ENCODE results near the gene CEP192. TPM values are rescaled to one million over a fixed set of nuclear protein-coding genes. Genes with fewer than 3 reads are reported as not detected.

Gene CEP192
- total RNA-seq, 1 donor from 2014 or later, result 58.7 TPM

GRCh38 chr18:13126966-13127598 is 135.9 kb downstream of the CEP192 start:
- Histone ChIP-seq H3K36me3 (no peaks in the 10 kb centered on the region), H3K4me2 (no peak overlapping the region), H3K4me1 (no peaks in the 10 kb centered on the region), H3K9me3 (ENCODE audit: low read depth) (no peaks in the 10 kb centered on the region), H3K4me3 (no peak overlapping the region), H3K79me2 (ENCODE audit: low read depth) (no peaks in the 10 kb centered on the region), H4K20me1 (ENCODE audit: low read depth) (no peaks in the 10 kb centered on the region), H3K9ac (no peak overlapping the region), H3K27ac (no peak overlapping the region), H3F3A (ENCODE audit: low read depth) (no peaks in the 10 kb centered on the region), H3K27me3 (no peaks in the 10 kb centered on the region), H2AFZ (replicated peaks) (no peak overlapping the region)
- no peak for DNase-seq (ENCODE audit: low spot score)
- TF ChIP-seq EZH2phosphoT487 (IDR thresholded peaks at IDR 0.05) (no peak), EZH2 (IDR thresholded peaks at IDR 0.05) (no peak), CTCF (IDR thresholded peaks at IDR 0.05) (no peak)
- H3K4me3 Mint-ChIP-seq, result peak overlapping the region; percentile 20
- H3K36me3 Mint-ChIP-seq, result peaks cover 16% of the 10 kb centered on the region
- H3K27ac Mint-ChIP-seq, result peak overlapping the region; percentile 14
- peaks cover 3% of the 10 kb centered on the region for H3K4me1 Mint-ChIP-seq
- no peaks in the 10 kb centered on the region for H3K9me3 Mint-ChIP-seq
- H3K27me3 Mint-ChIP-seq (ENCODE audit: insufficient read depth, low read depth), result peaks cover 7% of the 10 kb centered on the region

GRCh38 chr18:13131283-13131682 is 140.1 kb downstream of the CEP192 start:
- Histone ChIP-seq H3K36me3 (no peaks in the 10 kb centered on the region), H2AFZ (replicated peaks) (no peak overlapping the region), H4K20me1 (ENCODE audit: low read depth) (no peaks in the 10 kb centered on the region), H3K27me3 (peaks cover 13% of the 10 kb centered on the region), H3K9me3 (ENCODE audit: low read depth) (no peaks in the 10 kb centered on the region), H3F3A (ENCODE audit: low read depth) (no peaks in the 10 kb centered on the region), H3K79me2 (ENCODE audit: low read depth) (no peaks in the 10 kb centered on the region), H3K27ac (no peak overlapping the region), H3K4me3 (no peak overlapping the region), H3K9ac (no peak overlapping the region), H3K4me1 (no peaks in the 10 kb centered on the region), H3K4me2 (no peak overlapping the region)
- Mint-ChIP-seq H3K4me3 (no peak overlapping the region), H3K9me3 (peaks cover 11% of the 10 kb centered on the region), H3K36me3 (peaks cover 23% of the 10 kb centered on the region), H3K27ac (no peak overlapping the region), H3K4me1 (peaks cover 7% of the 10 kb centered on the region), H3K27me3 (ENCODE audit: insufficient read depth, low read depth) (peaks cover 11% of the 10 kb centered on the region)
- no peak for DNase-seq (ENCODE audit: low spot score)
- no peak for TF ChIP-seq CTCF (IDR thresholded peaks at IDR 0.05)
- TF ChIP-seq EZH2phosphoT487 (IDR thresholded peaks at IDR 0.05), result no peak
- TF ChIP-seq EZH2 (IDR thresholded peaks at IDR 0.05), result no peak

- no peak overlapping the region for H3K4me3 ChIP-seq
- H3K4me1 ChIP-seq, result no peaks in the 10 kb centered on the region
- Mint-ChIP-seq H3K9me3 (peaks cover 26% of the 10 kb centered on the region), H3K27ac (no peak overlapping the region), H3K4me1 (peaks cover 16% of the 10 kb centered on the region), H3K4me3 (peak overlapping the region; percentile 46), H3K36me3 (peaks cover 16% of the 10 kb centered on the region), H3K27me3 (ENCODE audit: insufficient read depth, low read depth) (peaks cover 22% of the 10 kb centered on the region)
- no peaks in the 10 kb centered on the region for H3F3A ChIP-seq (ENCODE audit: low read depth)
- TF ChIP-seq EZH2 (IDR thresholded peaks at IDR 0.05), result no peak
- no peak for TF ChIP-seq EZH2phosphoT487 (IDR thresholded peaks at IDR 0.05)
- TF ChIP-seq CTCF (IDR thresholded peaks at IDR 0.05), result no peak
- no peak for DNase-seq (ENCODE audit: low spot score)
- no peak overlapping the region for H3K27ac ChIP-seq
- no peak overlapping the region for H3K4me2 ChIP-seq
- peaks cover 33% of the 10 kb centered on the region for H3K27me3 ChIP-seq
- H3K36me3 ChIP-seq, result no peaks in the 10 kb centered on the region
- H3K9ac ChIP-seq, result no peak overlapping the region
- no peaks in the 10 kb centered on the region for H4K20me1 ChIP-seq (ENCODE audit: low read depth)
- no peak overlapping the region for H2AFZ ChIP-seq (replicated peaks)
- H3K79me2 ChIP-seq (ENCODE audit: low read depth), result no peaks in the 10 kb centered on the region
- no peaks in the 10 kb centered on the region for H3K9me3 ChIP-seq (ENCODE audit: low read depth)
Measured at GRCh38 chr18:13134551-13135401, 143.6 kb downstream of the CEP192 start.
